Heart left ventricle (tissue), 13 donors: ENCODE data around the gene ADIPOQ.

Source experiments
- POLR2A ChIP-seq, 2 donors: fragments of 450-650 bp; IDR thresholded peaks; one replicate each; pipeline ENCODE4 v1.6.1; 2017; ENCODE audit warnings: antibody characterized with exemption in 2 of 2, mild to moderate bottlenecking in 2 of 2, moderate library complexity in 2 of 2
- TF ChIP-seq, protein P1 (sequence below), 12 donors: fragments of 200-600 bp; sonication (generic) in 4 of 12; IDR thresholded peaks; one replicate each; pipeline versions ENCODE4 v1.5.0 to v1.8.0; 2018 to 2022; ENCODE audit warnings: antibody characterized with exemption in 12 of 12, mild to moderate bottlenecking in 5 of 12
- donor health status: ischemic (EF 13 %, LVEDD 7.1; RV severe dilation, severe dysfunction).
- donor health status: DM: no; HTN: yes; CAD: no.
- donor health status: DM: no; HTN: no; CAD: no.
- donor health status: ischemic (EF 25% LVEDD 6.9; RV normal size, moderate dysfunction).
- donor health status: ischemic (EF 25% LVEDD 5.7; RV mildly dilated, moderate dysfunction).
- donor health status: ischemic (EF 35%, LVEDD 5.7; RV mildly dilated, moderate dysfunction).
- donor health status: nonischemic (EF 11% LVEDD 7.7; RV severe dilation, severe dysfunction).
- donor health status: DM: yes; HTN: yes; CAD: no.
- donor health status: PGD.
- donor health status: ischemic (EF 29% LVEDD 5.4; RV normal size, mild dysfunction).
- donor health status: nonischemic (EF 23%, LVEDD 6.1; RV moderate dilation, normal function).

DNA sequence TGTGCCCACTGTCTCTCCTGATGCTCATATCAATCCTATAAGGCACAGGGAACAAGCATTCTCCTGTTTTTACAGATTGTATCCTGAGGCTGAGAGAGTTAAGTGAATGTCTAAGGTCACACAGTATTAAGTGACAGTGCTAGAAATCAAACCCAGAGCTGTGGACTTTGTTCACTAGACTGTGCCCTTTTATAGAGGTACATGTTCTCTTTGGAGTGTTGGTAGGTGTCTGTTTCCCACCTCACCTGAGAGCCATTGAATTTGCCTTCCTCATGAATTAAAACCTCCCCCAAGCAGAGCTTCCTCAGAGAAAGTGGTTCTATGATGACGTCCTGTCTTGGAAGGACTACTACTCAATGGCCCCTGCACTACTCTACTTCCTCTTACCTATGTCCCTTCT, 12.4 kb downstream of the ADIPOQ start:
- TF ChIP-seq, protein P1, sequence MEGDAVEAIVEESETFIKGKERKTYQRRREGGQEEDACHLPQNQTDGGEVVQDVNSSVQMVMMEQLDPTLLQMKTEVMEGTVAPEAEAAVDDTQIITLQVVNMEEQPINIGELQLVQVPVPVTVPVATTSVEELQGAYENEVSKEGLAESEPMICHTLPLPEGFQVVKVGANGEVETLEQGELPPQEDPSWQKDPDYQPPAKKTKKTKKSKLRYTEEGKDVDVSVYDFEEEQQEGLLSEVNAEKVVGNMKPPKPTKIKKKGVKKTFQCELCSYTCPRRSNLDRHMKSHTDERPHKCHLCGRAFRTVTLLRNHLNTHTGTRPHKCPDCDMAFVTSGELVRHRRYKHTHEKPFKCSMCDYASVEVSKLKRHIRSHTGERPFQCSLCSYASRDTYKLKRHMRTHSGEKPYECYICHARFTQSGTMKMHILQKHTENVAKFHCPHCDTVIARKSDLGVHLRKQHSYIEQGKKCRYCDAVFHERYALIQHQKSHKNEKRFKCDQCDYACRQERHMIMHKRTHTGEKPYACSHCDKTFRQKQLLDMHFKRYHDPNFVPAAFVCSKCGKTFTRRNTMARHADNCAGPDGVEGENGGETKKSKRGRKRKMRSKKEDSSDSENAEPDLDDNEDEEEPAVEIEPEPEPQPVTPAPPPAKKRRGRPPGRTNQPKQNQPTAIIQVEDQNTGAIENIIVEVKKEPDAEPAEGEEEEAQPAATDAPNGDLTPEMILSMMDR (IDR thresholded peaks at IDR 0.05): no peak
- no peak for TF ChIP-seq POLR2A (IDR thresholded peaks at IDR 0.05)
